Activated T-helper 17 cell treated with anti-CD3 and anti-CD28 coated beads, Interleukin-2, amount 50 U/mL, for 72 hours (primary cell): ENCODE results near the gene ZNF808. TPM values are rescaled to one million over a fixed set of nuclear protein-coding genes. Genes with fewer than 3 reads are reported as not detected.
"Not testable (repeated sequence)": the region's sequence is repeated elsewhere in the genome, so short reads cannot be mapped to it uniquely, and the experiment has no call there.

Experiments
- ATAC-seq: fragments of 150-1000 bp; cut with Tn5 transposase; replicated peaks from 2 replicates; pipeline ENCODE4 v1.10.0; 2021; ENCODE audit warnings: mild to moderate bottlenecking, moderate library complexity
- H3K27ac Mint-ChIP-seq: one replicate; pipeline ENCODE4 v1.8.0; 2022; ENCODE audit warnings: mixed read lengths
- H3K27me3 Mint-ChIP-seq: one replicate; pipeline ENCODE4 v1.8.0; 2022; ENCODE audit warnings: mixed read lengths
- H3K36me3 Mint-ChIP-seq: one replicate; pipeline ENCODE4 v1.8.0; 2022; ENCODE audit warnings: low read depth, mild to moderate bottlenecking, mixed read lengths
- H3K4me1 Mint-ChIP-seq: one replicate; pipeline ENCODE4 v1.8.0; 2022; ENCODE audit warnings: mixed read lengths
- H3K4me3 Mint-ChIP-seq: one replicate; pipeline ENCODE4 v1.8.0; 2022; ENCODE audit warnings: mild to moderate bottlenecking, mixed read lengths
- H3K9me3 Mint-ChIP-seq: one replicate; pipeline ENCODE4 v1.8.0; 2022; ENCODE audit warnings: mixed read lengths
- total RNA-seq, 2 donors: library from RNA; stranded (reverse); gene quantifications; one replicate each; pipeline ENCODE4 v1.2.3, GENCODE V29; 2022

ZNF808 gene
- total RNA-seq, result 10 to 100 TPM; 20.5 to 45.0 TPM

DNA sequence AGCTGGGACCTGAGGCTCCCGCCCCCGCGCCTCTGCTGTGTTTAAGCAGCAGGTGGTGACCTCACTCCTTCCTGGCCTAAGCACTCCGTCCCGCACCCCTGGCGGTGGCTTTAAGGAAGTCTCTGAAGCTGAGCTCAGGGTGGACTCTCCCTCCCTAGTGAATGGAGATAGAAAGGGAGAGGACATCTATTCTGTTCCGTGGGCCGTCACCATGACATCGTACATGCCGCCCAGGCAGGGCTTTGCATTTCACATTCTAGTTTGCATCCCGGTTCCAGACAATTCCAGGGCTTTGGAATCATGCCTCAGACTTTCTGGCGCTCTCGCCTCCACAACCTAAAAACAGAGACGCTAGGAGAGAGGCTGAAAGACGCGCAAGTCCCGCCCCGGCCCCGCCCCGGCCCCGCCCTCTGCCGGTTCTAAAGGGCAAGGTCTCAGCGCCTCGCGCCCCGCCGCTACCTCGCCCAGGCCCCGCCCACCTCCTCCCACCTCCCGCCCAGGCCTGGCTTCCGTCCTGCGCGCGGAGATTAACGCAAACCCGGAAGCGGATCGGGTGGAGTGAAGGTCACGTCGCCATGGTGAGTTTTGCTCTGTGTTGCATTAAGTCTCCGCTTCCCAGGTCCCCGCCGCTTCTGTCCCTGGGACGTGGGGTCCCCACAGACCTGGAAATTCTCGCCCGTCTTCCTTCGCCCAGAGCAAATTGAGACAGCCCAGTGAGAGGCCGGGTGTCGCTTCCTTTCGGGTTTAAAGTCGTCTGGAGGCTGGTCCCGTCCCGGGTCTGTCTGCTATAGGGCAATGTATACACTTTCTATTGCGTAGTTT is at the start of gene ZNF808:
Gene ZNF808 (plus strand): TSS at position 535 of the 822 bp plus-strand sequence. CDS start 15,617 bp downstream, outside the sequence.
- ATAC-seq, result peak; percentile 94
- no peaks in the 10 kb centered on the region for H3K27me3 Mint-ChIP-seq
- H3K4me3 Mint-ChIP-seq, result peak within 1 kb of the TSS; percentile 85
- H3K4me1 Mint-ChIP-seq, result peaks cover 11% of the 10 kb centered on the region
- H3K36me3 Mint-ChIP-seq, result peaks cover 22% of the 10 kb centered on the region
- H3K27ac Mint-ChIP-seq, result peak within 1 kb of the TSS; percentile 82
- H3K9me3 Mint-ChIP-seq, result no peaks in the 10 kb centered on the region

DNA sequence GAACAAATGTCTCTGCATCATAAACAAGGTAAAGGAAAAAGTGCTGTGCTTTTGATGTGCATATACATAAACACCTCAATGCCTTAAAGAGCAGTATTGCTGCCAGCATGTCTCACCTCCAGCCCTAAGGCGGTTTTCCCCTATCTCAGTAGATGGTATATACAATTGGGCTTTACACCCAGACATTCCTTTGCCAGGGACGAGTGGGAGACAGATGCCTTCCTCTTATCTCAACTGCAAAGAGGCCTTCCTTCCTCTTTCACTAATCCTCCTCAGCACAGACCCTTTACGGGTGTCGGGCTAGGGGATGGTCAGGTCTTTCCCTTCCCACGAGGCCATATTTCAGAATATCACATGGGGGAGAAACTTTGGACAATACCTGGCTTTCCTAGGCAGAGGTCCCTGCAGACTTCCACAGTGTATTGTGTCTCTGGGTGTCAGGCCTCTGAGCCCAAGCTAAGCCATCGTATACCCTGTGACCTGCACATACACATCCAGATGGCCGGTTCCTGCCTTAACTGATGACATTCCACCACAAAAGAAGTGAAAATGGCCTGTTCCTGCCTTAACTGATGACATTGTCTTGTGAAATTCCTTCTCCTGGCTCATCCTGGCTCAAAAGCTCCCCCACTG is 43.2 kb upstream of the ZNF808 start:
- not testable (repeated sequence) for H3K36me3 Mint-ChIP-seq, H3K4me1 Mint-ChIP-seq, H3K27me3 Mint-ChIP-seq, H3K4me3 Mint-ChIP-seq, H3K27ac Mint-ChIP-seq, ATAC-seq
- peaks cover 18% of the 10 kb centered on the region for H3K9me3 Mint-ChIP-seq

DNA sequence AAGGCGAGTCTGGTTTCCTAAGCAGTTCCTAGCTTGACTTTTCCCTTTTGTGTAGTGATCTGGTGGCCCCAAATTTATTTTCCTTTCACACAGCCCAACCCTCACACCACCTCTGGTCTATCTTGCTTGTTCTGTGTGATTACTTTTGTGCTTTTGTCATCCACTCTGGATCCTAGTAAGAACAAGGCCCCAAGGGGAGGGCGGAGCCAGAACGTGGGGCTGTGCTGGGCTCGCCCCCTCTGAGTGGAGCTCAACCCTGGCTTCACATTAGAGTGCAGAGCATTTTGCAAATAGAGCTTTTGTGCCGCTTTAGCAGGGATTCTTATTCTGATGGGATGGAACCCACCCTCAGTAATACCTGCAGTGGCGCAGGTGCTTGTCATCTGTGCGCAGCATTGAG is 42.4 kb upstream of the ZNF808 start:
- peaks cover 18% of the 10 kb centered on the region for H3K9me3 Mint-ChIP-seq
- ATAC-seq, H3K4me1 Mint-ChIP-seq, H3K36me3 Mint-ChIP-seq, H3K27ac Mint-ChIP-seq, H3K27me3 Mint-ChIP-seq, H3K4me3 Mint-ChIP-seq: not testable (repeated sequence)

DNA sequence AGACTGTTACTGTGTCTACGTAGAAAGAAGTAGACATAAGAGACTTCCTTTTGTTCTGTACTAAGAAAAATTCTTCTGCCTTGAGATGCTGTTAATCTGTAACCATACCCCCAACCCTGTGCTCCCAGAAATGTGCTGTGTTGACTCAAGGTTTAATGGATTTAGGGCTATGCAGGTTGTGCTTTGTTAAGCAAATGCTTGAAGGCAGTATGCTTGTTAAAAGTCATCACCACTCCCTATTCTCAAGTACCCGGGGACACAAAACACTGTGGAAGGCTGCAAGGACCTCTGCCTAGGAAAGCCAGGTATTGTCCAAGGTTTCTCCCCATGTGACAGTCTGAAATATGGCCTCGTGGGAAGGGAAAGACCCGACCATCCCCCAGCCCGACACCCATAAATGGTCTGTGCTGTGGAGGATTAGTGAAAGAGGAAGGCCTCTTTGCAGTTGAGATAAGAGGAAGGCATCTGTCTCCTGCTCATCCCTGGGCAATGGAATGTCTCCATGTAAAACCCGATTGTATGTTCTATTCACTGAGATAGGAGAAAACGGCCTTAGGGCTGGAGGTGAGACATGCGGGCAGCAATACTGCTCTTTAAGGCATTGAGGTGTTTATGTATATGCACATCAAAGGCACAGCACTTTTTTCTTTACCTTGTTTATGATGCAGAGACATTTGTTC is 41.8 kb upstream of the ZNF808 start:
- peaks cover 15% of the 10 kb centered on the region for H3K9me3 Mint-ChIP-seq
- ATAC-seq, H3K27ac Mint-ChIP-seq: not testable (repeated sequence)

DNA sequence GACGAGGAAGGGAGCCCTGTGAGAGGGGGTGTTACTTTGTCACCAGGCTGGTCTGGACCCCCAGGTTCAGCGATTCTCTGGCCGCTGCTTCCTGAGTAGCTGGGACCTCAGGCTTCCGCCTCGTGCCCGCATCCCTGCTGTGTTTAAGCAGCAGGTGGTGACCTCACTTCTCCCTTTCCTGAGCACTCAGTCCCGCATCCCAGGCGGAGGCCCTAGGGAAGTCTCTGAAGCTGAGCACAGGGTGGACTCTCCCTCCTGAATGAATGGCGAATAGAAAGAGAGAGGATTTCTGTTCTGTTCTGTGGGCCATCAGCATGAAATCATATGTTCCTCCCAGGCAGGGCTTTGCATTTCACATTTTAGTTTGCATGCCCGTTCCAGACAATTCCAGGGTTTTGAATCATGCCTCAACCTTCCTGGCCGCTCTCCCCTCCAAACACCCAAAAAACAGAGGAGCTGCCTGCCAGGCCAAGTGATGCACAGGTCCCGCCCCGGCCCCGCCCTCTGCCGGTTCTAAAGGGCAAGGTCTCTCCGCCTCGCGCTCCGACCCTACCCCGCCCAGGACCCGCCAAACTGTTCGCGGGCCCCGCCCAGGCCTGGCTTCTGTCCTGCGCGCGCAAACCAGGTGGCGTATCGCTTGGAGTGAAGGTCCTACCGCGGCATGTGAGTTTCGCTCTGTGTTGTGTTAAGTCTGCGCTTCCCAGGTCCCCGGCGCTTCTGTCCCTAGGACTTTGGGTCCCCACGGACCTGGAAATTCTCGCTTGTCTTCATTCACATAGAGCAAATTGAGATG is 35.1 kb upstream of the ZNF808 start:
- Mint-ChIP-seq H3K36me3 (no peaks in the 10 kb centered on the region), H3K27me3 (peaks cover 5% of the 10 kb centered on the region), H3K4me1 (no peaks in the 10 kb centered on the region), H3K27ac (no peak overlapping the region), H3K9me3 (peaks cover 10% of the 10 kb centered on the region), H3K4me3 (no peak overlapping the region)
- no peak for ATAC-seq

More for the DNA sequence above, 41.8 kb upstream of the ZNF808 start:
- not testable (repeated sequence) for H3K4me3 Mint-ChIP-seq, H3K27me3 Mint-ChIP-seq, H3K4me1 Mint-ChIP-seq, H3K36me3 Mint-ChIP-seq

DNA sequence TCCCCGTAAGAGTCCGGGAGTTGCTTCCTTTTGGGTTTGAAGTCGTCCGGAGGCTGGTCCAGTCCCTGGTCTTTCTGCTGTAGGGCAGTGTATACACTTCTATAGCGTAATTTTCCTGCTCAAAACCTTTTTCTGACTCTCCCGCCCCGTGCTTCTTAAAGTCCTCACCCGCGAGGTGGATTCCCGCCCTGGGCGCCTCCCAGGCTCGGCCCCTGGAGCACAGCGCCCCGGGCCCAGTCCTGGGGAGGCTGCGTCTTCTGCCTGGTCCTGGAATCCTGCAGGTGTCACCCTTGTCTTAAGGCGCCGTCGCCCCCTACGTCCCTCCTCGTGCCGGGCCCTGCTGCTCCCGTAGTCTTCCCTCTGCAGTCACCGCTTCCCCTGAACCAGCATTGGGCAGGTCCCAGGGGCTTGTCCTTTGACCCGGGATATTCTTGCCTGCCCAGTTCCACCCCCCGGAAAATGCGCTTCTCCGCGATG is 34.4 kb upstream of the ZNF808 start:
- Mint-ChIP-seq H3K4me1 (no peaks in the 10 kb centered on the region), H3K27ac (no peak overlapping the region), H3K4me3 (no peak overlapping the region), H3K36me3 (no peaks in the 10 kb centered on the region), H3K9me3 (peaks cover 10% of the 10 kb centered on the region), H3K27me3 (peaks cover 5% of the 10 kb centered on the region)
- ATAC-seq, result peak; percentile 14

DNA sequence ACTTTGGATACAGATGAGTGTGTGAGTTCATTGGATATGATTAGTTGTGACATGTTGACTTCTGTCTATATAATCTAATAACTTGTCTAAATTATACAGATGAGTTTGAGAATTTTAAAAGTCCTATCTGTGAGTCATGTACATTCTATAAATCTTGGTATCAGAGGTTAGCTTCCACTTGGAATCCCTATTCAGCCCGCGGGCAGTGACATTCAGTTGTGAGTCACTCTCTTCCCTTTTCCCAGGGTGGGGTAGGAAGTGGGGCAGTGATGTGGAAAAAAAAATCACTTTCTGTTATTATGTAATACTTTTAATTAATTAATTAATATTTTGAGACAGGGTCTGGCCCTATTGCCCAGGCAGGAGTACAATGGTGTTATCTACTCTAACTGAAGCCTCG is 33.0 kb upstream of the ZNF808 start:
- Mint-ChIP-seq H3K4me1 (no peaks in the 10 kb centered on the region), H3K27ac (no peak overlapping the region), H3K9me3 (peaks cover 10% of the 10 kb centered on the region), H3K4me3 (no peak overlapping the region), H3K36me3 (no peaks in the 10 kb centered on the region), H3K27me3 (peaks cover 5% of the 10 kb centered on the region)
- ATAC-seq, result no peak

DNA sequence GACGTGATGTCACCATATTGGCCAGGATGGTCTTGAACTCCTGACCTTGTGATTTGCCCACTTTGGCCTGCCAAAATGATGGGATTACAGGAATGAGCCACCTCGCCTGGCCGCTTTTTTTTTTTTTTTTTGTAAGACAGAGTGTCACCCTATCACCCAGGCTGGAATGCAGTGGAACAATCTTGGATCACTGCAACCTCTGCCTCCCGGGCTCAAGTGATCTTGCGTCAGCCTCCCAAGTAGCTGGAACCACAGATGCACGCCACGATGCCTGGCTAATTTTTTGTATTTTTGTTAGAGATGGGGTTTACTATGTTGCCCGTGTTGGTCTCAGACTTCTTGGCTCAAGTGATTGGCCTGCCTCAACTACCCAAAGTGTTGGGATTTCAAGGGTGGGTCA is 28.9 kb upstream of the ZNF808 start:
- Mint-ChIP-seq H3K27ac (no peak overlapping the region), H3K27me3 (peaks cover 5% of the 10 kb centered on the region), H3K36me3 (peaks cover 4% of the 10 kb centered on the region), H3K4me1 (no peaks in the 10 kb centered on the region), H3K4me3 (no peak overlapping the region), H3K9me3 (peaks cover 16% of the 10 kb centered on the region)
- ATAC-seq, result no peak

DNA sequence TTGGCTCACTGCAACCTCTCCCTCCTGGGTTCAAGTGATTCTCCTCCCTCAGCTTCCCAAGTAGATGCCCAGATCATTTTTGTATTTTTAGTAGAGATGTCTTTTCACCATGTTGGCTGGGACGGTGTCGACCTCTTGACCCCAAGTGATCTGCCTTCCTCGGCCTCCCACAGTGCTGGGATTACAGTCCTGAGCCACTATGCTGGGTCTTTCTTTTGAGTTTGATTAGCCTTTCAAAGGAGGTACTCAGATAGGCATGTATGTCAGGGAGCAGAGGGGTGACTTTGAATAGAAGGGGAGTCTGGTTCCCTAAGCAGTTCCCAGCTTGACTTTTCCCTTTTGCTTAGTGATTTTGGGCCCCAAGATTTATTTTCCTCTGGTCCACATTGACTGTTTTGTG is 27.0 kb upstream of the ZNF808 start:
- H3K27me3 Mint-ChIP-seq, result not testable (repeated sequence)

DNA sequence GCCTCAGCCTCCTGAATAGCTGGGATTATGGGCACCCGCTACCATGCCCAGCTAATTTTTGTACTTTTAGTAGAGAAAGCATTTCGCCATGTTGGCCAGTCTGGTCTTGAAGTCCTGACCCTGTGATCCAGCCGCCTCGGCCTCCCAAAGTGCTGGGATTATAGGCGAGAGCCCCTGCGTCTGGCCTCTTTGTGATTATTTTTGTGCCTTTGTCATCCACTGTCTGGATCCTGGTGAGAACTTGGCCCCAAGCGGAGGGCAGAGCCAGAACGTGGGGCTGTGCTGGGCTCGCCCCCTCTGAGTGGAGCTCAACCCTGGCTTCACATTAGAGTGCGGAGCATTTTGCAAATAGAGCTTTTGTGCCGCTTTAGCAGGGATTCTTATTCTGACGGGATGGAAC is 26.5 kb upstream of the ZNF808 start:
- peaks cover 12% of the 10 kb centered on the region for H3K9me3 Mint-ChIP-seq
- not testable (repeated sequence) for H3K4me3 Mint-ChIP-seq, H3K27ac Mint-ChIP-seq, ATAC-seq, H3K27me3 Mint-ChIP-seq, H3K4me1 Mint-ChIP-seq
- H3K36me3 Mint-ChIP-seq, result peaks cover 21% of the 10 kb centered on the region

More for the DNA sequence above, 27.0 kb upstream of the ZNF808 start:
- H3K9me3 Mint-ChIP-seq, result peaks cover 12% of the 10 kb centered on the region
- H3K4me1 Mint-ChIP-seq, H3K4me3 Mint-ChIP-seq, H3K27ac Mint-ChIP-seq, ATAC-seq: not testable (repeated sequence)
- peaks cover 18% of the 10 kb centered on the region for H3K36me3 Mint-ChIP-seq

DNA sequence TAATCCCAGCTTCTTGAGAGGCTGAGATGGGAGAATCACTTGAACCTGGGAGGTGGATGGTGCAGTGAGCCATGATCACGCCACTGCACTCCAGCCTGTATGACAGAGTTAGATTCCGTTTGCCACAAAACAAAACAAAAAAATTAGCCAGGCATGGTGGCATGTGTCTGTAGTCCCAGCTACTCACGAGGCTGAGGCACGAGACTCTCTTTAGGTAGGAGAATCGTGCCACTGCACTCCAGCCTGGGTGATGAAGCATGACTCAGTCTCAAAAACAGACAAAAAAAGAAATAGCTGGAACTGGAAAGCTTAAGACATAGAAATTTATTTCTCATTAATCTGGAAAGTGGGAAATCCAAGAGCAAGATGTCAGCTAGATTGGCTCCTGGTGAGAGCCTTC is 20.2 kb upstream of the ZNF808 start:
- peaks cover 14% of the 10 kb centered on the region for H3K9me3 Mint-ChIP-seq
- ATAC-seq, result no peak
- no peak overlapping the region for H3K27ac Mint-ChIP-seq

DNA sequence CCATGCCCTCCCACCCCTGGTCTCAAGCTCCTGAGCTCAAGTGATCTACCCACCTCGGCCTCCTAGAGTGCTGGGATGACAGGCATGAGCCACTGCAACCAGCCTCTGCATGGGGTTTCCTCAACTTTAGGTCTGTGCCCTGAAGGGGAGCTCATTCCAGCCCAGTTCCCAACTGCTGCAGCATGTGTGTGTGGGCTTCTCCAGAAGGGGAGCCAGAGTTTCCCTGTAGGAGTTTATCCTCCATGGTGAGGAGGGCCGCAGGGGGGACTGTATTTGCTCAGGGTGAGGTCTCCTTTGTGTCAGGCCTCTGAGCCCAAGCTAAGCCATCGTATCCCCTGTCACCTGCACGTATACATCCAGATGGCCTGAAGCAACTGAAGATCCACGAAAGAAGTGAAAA is 11.3 kb upstream of the ZNF808 start:
- H3K27me3 Mint-ChIP-seq, result peaks cover 6% of the 10 kb centered on the region
- H3K27ac Mint-ChIP-seq, result no peak overlapping the region
- H3K4me1 Mint-ChIP-seq, result no peaks in the 10 kb centered on the region
- no peak for ATAC-seq
- H3K4me3 Mint-ChIP-seq, result no peak overlapping the region
- no peaks in the 10 kb centered on the region for H3K36me3 Mint-ChIP-seq
- H3K9me3 Mint-ChIP-seq, result peaks cover 30% of the 10 kb centered on the region

More for the DNA sequence above, 20.2 kb upstream of the ZNF808 start:
- peaks cover 17% of the 10 kb centered on the region for H3K36me3 Mint-ChIP-seq
- no peaks in the 10 kb centered on the region for H3K27me3 Mint-ChIP-seq
- H3K4me3 Mint-ChIP-seq, result no peak overlapping the region
- no peaks in the 10 kb centered on the region for H3K4me1 Mint-ChIP-seq

DNA sequence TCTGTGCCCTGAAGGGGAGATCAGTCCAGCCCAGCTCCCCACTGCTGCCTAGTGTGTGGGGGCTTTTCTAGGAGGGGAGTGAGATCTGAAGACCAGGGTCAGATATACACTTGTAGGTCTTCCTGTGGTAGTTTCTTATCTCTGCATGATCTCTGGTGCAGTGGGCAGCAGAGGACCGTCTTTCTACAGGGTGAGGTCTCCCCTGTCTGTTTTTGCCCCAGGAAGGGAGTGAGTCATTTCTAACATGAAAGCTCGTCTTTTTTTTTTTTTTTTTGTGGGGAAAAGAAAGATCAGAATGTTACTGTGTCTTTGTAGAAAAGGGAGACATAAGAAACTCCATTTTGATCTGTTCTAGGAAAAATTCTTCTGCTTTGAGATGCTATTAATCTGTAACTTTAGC is 8.8 kb upstream of the ZNF808 start:
- ATAC-seq, result peak; percentile 29
- no peak overlapping the region for H3K27ac Mint-ChIP-seq
- no peaks in the 10 kb centered on the region for H3K36me3 Mint-ChIP-seq
- H3K4me1 Mint-ChIP-seq, result no peaks in the 10 kb centered on the region
- peaks cover 18% of the 10 kb centered on the region for H3K9me3 Mint-ChIP-seq
- H3K27me3 Mint-ChIP-seq, result peaks cover 6% of the 10 kb centered on the region
- no peak overlapping the region for H3K4me3 Mint-ChIP-seq

DNA sequence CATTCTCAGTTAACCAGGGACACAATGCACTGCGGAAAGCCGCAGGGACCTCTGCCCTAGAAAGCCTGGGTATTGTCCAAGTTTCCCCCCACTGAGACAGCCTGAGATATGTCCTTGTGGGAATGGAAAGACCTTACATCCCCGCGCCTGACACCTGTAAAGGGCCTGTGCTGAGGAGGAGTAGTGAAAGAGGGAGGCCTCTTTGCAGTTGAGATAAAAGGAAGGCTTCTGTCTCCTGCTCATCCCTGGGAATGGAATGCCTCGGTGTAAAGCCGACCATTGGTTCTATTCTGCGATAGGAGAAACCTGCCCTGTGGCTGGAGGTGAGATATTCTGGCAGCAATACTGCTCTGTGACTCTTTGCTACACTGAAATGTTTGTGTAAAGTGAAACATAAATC is 8.3 kb upstream of the ZNF808 start:
- not testable (repeated sequence) for H3K4me3 Mint-ChIP-seq, H3K27me3 Mint-ChIP-seq, H3K27ac Mint-ChIP-seq, ATAC-seq, H3K36me3 Mint-ChIP-seq, H3K4me1 Mint-ChIP-seq
- H3K9me3 Mint-ChIP-seq, result peaks cover 16% of the 10 kb centered on the region
